ENCODE results near the gene DIAPH2.

DIAPH2 gene

DNA sequence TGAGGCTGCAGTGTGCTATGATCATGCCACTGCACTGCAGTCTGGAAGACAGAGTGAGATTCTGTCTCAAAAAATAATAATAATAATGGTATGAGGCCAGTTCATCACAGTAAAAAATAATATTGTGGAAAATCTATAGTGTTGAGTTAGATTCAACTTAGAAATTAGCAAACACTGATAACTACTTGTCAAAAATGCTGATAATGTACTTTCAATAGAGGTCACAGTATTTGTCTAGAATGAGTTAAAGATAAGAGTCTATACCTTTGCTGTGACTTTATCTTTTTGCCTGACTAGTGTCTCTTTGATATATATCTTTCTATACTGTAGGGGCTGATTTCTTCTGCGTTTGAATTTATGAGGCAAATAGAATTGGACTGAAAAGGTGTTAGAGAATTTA is 629.7 kb downstream of the DIAPH2 start:
- FAIRE-seq: no peak

DNA sequence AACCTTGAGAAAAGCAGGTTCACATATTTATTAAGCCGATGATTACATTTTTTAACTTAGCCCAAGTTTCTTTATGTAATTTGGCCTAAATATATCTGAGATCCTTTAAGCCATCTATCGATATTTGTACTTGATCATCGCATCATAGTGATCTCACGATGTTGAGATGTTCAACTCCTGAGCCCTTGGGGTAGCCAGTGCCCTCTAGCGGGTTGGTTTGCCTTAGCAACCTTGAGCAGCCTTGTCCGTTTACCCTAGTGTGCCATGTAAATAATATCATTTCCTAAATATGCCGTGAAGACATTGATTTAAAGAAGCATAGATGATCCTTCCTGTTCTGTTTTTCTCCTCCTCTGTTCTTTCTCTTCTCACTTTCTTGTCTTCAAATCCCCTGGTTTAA is 631.3 kb downstream of the DIAPH2 start:
- no peak for FAIRE-seq

DNA sequence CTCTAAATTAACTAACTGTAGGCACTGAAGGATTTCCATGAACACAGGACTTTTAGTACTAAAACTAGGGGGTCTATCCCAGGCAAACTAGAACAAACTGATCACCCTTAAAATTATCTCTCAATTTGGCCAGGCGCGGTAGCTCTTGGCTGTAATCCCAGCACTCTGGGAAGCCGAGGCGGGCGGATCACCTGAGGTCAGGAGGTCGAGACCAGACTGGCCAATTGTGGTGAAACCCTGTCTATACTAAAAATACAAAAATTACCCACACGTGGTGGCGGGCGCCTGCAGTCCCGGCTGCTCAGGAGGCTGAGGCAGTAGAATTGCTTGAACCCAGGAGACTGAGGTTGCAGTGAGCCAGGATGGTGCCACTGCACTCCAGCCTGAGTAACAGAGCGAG is 635.7 kb downstream of the DIAPH2 start:
- FAIRE-seq: no peak

DNA sequence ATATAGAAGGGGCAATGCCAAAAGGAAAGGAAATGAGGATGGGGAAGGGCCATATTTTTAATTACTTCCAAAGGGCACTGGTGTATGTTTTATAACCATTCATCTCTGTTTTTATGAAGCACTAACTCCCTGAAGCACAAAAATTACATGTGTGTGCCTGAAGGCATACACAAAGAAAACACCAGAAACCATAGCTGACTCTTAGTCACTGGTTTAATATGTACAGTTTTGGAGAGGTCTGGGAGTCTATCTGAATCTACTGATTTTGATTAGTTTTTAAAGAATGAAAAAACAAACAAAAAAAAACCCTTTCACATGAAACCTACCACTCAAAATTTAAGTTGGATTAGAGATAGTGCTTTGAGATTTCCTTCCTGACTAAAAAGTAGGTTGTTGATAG is 637.8 kb downstream of the DIAPH2 start:
- no peak for FAIRE-seq

DNA sequence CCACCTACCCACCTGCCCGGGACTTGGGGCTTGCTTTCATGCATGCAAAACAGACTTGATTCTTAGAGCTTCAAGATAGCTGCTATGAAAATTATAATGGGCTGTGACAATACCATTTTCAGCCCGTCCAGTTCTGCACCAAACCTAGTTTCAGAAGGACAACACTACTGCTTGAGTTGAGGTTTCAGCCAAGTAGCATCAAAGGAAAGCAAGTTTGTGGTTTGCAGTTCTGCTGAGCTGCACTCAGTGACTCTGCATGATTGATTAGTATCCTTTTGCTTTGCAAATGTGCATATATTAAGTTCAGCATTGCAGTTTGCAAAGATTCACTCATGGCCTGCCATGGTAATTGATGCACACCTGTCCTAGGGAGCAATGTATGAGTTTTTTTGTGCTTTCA is 641.8 kb downstream of the DIAPH2 start:
- FAIRE-seq: no peak

DNA sequence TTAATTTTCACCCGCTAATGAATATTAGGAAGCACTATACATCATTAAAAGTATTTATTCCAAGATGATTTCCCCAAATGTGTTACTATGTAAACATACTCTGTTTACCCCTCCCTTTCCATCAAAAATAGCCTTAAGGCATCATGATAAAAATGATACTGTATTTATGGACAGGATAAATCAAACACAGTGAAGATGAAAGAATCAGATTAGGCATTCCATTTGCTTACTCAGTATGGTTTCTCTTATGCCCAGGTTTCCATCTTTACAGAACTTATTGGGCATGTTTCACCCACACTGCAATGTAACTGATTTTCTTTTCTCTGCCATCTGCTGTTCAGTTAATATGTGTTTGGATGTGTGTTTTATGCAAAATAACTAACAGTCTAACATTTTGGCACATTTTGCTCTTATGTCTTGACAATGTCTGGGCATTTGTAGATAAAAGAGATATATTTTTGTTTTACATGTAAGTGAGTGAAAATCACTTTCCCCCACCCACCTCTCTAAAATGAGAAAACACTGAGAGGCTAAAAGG is 644.3 kb downstream of the DIAPH2 start:
- no peak for FAIRE-seq

DNA sequence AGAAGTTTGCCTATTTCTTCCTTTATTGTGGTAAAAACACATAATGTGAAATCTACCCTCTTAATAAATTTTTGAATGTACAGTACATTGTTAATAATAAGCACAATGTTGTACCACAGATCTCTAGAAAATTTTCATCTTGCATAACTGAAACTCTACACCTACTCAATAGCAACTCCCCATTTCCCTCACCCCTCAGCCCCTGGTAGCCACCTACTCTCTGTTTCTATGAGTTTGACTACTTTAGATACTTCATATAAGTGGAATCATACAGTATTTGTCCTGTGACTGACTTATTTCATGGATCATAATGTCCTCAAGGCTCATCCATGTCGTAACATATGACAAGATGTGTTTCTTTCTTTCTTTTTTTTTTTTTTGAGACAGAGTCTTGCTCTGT is 645.5 kb downstream of the DIAPH2 start:
- no peak for FAIRE-seq

DNA sequence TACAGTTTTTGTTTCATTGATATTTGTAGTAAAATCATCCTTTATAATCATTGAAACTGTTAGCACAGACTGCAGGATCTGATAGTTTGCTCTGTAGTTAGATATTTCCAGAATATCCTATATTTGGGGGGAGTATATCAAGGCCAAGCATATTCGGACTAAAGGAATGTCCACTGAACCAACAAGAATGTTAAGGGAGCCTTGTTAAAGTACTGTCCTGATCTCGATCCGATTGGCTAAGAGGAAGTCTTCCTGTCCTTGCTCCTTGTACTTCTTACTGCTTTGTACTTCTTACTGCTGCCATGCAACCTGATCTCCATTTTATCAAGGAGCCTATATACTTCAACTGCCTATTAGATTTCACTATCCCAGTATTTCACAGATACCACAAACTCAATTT is 648.3 kb downstream of the DIAPH2 start:
- no peak for FAIRE-seq

DNA sequence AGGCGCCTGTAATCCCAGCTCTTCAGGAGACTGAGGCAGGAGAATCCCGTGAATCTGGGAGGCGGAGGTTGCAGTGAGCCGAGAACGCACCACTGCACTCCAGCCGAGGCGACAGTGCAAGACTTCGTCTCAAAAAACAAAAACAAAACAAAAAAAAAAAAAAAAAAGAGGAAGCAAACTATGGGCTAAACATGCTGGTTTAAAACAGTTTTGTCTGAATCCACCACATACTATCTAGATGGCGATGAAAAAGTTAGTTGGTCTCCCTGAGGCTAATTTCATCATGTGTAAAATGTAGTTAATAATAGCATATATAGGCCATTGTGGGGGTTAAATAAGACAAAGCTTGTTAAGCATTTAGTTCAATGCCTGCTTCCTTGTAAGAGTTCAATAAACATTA is 650.2 kb downstream of the DIAPH2 start:
- no peak for FAIRE-seq

DNA sequence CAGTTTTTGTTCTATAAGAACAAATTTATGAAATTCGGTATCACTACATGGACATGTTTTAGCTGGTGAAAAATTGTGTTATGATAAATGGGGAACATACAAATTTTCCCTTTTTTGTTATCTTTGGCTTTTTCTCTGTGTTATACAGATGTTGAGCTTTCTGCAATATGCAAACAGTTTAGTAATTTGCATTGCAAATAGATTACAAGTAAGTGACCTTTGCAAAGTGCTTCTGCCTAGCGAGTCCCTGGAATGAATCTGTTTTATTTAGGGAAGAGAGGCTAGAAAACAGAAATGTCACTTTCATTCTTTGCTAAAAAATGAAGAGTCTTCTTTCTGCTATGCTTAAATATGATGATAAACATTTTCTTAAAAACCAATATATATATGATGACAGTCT is 660.1 kb downstream of the DIAPH2 start:
- FAIRE-seq: no peak

DNA sequence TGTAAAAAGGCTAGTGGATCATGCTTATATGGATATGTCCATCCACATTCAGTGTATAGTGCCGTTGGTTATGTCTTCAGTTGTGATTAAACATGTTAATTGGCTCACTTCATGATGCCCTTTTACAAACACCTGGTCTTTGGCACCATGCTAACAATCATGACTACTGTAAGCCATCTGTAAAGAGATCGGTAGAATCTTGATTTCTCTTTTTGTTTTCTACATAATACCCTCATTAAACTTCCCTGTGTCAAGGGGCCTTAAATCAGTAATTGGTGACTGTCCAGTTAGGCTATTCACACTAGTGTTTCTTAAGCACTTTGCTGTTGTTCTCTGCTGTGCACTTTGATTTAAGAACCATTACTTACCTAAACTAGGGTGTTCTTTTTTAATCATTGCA is 674.3 kb downstream of the DIAPH2 start:
- FAIRE-seq: no peak

DNA sequence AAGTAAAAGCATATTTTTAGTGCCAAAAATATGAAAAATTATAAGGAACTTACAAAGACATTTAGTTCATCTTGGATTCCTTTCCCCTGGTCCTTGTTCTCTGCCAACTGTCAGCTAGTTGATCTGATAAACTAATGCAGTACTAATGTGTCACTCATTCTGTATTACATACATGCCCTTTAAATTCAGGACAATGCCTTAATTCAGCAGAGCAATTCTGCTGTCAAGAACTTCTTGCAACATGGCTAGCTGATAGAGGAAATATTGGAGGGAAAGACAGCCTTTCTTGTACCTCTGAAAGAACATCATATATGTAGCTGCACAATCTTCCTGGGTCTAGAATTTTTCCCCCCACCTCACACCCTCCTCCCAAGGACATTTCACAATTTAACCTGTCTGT is 679.2 kb downstream of the DIAPH2 start:
- no peak for FAIRE-seq

DNA sequence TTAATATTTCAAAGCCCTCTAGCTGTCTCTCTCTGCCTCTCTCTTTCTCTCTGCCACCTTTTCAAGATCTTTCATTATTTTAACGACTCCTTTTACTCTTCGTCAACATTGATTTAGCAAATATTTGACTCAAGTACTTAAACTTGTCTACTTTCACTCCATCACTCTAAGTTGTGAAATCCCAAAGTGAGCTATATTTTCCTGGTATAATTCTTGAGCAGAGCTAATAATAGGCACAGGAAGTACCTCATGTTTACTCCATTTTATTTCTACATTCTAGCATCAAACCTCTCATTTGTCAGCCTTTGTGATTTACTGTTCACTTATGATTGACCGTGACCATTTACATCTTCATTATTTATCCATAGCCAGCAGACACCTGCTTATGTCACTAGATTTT is 681.6 kb downstream of the DIAPH2 start:
- no peak for FAIRE-seq

DNA sequence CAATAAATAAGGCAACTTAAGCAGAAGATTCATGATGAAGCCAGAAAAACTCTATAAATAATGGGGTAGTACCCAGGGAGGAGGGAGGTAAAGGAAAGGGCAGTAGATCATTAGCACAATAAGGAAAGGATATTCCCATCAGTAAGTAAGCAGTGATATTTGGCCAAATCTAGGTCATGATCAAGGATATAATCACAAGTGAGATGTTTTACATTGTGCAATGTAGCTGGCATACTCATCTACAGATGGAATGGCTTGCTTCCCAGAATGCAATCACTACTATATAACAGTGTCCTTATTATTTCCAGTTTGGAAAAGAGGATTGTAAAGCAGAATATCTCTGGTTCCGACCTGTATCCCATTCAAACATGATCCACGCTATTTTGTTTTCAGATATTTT is 682.5 kb downstream of the DIAPH2 start:
- FAIRE-seq: no peak

DNA sequence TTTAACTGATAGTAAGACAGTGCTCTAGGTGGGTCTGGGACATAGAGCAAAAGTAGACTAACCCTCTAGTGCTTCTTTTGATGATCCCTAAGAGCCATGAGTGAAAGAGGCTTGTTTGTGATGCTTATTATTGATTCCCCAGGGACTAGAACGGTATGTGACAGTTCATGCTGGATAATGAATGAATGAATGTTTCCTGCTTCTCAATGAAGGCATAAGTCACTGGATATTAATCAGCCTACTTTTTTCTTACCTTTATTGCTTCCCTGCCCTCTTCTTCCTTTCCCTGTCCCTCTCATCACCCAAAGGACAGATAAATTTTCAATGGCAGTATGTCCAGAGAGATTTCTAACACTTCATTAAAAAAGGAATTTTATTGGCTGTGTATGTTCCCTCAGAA is 685.3 kb downstream of the DIAPH2 start:
- no peak for FAIRE-seq

DNA sequence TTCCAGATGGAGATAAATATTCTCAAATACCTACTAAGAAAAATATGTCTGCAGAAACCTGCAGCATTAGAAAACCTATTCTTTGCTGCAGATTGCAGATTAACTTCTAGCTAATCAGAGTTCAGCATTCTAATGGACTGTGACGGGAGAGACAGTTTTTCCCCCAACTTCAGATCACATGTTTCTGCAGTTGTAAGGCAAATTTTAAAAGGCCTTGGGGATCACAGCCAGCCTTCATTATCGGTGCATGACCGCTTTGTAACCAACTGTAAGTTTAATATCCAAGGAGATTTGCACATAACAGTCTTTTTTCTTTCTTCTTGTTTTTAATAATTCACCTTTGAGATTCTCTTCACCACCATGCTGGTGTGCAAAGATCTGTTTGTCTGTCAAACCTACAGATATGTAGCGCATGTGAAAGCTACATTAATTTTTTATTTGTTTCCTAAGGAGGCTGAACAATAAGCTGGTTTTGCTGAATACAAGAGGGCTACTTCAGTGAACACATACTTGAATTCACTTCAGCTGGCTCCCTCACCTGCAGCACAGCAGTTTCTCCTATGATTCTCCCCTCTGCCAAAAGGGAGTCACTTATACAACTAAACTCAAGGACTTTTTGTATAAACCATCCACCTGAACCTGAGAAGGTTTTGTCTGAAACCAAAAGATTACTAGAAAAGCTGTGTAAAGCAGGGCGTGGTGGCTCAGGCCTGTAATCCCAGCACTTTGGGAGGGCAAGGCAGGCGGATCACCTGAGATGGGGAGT is 687.5 kb downstream of the DIAPH2 start:
- FAIRE-seq: no peak

DNA sequence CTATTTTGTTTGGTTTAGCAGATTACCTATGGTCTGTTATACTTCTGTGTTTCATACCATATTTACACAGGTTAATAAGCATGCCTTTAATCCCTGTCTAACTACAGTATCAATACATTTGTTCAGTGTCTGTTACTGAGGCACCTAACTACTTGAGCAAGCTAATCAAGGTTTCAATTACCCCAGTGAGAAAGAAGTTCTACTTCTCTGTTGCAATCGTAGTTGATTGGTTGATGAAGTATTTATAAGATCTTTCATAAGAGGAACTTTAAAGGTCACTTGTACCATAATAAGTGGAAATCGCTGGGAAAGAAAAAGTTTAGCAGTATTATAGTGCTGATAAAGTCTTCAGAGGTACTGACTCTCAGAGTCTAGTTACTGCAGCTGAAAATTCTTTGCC is 689.6 kb downstream of the DIAPH2 start:
- FAIRE-seq: no peak

DNA sequence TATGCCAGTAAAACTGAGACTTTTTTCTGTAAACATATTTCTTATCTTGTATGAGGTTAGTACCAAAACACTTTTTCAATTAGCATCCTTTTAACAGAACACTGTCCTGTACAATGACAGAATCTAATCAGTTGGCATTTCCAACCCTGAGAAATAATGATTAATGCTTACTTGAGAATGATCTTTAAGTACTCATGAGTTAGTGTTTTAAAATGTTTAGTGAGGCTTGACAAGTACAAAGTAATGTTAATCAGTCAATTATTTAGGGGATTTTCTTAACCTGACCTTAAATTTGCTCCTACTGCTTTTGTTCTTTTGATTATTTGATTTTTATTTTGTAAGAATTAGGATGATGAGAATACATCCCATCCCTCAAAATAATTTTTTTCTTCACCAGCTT is 695.6 kb downstream of the DIAPH2 start:
- FAIRE-seq: peak; percentile 19

DNA sequence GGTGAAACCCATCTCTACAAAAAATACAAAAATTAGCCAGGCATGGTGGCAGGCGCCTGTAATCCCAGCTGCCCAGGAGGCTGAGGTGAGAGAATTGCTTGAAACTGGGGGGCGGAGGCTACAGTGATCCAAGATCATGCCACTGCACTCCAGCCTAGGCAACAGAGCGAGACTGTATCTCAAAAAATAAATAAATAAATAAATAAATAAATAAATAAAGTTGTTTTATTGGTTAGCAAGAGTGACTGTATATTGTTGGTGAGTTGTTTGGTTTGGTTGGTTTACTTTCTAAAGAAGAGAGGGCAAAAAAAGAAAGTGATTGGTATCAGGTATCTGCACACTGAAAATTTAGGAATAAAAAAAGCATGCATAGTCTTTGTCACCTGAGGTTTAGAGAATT is 700.0 kb downstream of the DIAPH2 start:
- FAIRE-seq: no peak

DNA sequence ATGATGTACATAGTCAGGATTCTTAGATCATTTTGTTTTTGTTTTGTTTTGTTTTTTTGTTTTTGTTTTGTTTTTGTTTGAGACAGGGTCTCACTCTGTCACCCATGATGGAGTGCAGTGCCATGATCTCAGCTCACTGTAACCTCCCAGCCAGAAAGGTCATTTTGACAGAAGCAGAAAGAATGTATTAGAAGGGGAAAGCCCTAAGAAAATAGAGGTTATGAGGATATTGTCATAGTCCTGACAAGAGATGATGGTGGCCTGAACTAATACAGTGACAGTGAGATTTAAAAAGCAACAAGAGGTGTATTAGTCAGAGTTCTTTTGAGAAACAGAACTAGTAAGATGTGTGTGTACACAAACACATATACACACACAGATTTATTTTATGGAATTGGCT is 702.4 kb downstream of the DIAPH2 start:
- no peak for FAIRE-seq

DNA sequence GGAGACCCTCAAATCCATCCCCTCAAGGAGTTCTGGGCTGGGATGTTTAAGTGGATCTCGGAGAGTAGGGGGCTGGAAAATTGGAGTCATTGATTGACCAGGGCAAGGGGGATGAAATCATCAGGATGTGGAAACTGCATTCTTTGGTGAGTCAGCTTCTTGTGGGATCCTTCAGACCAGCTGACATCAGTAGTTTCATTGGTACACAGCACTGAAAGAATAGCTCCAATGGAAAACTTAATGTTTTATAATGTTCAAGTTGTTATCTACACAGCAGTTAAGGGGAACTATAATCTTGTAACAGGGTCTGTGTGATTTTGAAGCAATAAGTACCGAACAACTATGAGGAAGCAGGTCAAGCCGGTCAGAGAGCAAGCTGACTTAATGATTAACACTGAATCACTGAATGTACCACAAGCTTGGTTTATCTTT is 705.1 kb downstream of the DIAPH2 start:
- no peak for FAIRE-seq

DNA sequence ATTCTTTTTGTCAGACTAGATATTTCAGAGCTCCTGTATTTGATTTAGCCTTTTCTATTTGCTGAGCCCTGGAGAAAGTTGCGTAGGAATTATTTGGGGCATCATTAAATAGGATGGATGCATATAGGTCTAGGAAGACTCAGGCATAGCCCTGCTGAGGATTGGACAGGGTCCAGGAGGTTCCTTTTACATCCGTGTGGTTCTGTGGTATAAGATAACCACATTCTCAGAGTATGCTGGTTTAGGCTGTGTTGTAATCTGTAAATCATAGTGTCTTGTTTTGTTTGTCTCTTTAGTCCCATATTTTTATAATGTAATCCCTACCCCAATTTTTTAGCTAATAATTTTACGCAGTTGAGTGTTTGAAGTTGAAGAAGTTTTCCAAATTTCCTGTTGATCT is 712.7 kb downstream of the DIAPH2 start:
- FAIRE-seq: no peak

DNA sequence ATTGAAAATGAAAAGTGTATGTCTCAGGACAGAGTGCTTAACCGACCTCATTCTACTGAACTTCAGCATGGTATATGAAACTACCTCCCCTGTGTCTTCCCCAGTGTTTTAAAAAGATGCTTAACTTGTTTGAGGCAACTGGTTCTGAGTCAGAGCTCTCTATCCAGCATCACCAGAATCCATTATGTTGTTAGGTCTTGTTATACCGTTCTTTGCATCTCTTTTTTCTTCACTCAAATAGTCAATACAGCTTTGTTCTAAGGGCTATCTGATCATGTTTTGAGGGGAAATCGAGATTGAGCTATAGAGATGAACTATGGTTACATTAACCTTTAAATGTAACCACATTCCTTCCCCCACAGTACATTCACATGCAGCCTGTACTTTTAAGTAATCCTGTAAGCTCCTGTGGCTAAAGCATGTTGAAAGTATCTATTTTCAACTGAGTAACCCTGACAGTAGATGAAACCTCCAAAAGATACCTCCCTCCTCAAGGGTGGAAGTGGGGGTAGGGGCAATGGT is 713.4 kb downstream of the DIAPH2 start:
- no peak for FAIRE-seq

DNA sequence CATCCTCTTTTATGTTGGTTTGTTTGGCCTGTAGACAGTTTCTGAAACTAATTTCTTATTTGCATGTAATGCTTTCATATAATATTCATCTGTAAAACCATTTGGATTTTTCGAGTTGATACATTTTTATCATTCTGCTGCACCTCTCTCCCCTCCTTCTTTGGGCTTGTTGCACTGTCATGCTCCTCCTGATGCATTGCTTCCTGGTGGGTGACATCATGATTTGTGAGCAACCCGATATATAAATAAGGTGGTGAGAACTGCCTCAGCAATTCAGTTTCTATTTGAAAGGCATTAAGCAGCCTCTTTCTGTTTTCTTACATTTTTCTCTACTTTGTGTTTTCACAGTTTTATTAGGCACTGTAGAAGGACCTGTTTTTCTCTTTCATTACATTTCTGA is 714.8 kb downstream of the DIAPH2 start:
- FAIRE-seq: no peak

DNA sequence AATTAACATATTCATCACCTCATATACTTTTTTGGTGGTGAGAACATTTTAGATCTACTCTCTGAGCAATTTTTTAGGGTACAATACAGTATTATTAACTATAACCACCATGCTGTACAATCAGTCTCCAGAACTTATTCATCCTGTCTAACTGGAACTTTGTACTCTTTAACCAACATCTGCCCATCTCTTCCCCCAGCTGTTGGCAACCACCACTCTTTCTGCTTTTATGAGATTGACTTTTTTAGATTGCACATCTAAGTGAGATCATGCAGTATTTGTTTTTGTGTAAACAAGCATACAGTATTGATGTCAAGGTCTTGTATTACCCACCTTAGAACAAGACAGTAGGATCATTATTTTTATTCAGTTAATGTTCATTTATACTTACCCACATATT is 715.9 kb downstream of the DIAPH2 start:
- FAIRE-seq: no peak

All from G401.6 (cell line).